Nasal cavity respiratory epithelium epithelial cell of viscerocranial mucosa (primary cell): ENCODE results near the gene TK2. TPM values are rescaled to one million over a fixed set of nuclear protein-coding genes. Genes with fewer than 3 reads are reported as not detected.

Source experiments
- total RNA-seq: library from RNA; depleted of rRNA; stranded (reverse); fragments of >200 nt; gene quantifications from 2 replicates; pipeline ENCODE4 v1.2.3, GENCODE V29; 2014

TK2 gene
- 16.4 and 36.4 TPM in 2 replicates for total RNA-seq

DNA sequence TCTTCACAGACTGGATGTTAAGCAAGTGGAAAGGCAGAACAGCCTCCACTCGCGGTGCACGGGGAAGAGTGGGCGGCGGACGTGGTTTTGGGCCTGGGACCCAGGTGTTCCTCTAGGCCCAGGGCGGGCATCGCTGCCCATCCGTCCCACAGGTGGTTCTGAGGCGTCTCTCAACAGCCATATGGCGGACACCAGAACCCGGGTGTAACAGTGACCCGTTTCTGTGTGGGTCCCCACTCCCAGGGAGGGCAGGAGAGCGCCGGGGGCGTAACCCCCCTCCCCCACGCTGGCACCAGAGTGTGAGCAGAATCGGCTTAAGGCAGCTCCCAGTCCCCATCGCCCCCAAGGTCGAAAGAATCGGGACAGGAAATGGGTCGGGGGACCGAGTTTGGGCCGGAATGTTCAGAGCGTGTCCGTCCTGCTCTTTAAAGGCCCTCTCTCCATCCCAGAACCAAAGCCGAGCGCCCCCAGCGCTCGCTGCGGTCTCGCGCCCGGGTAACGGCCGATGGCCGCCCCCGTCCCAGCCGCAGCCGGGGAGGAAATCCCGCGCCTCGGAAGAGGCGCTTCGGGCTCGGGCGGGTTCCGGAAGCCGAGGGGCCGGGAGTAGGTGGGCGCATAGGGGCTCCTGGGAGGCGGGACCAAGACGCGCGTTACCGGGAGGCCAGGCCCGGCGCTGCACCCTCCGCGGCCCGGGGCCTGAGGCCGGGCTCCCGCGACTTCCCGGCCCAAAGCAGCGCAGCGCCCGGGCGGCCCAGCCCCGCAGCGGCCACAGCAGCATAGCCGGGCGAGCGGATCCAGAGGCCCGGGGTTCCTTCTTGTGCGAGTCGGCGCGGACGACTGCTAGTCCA is at the start of gene TK2:
Gene TK2, minus strand, starts transcription at position 839 of the 848 bp plus-strand sequence. Its CDS starts 61 bp downstream, at position 778.

DNA sequence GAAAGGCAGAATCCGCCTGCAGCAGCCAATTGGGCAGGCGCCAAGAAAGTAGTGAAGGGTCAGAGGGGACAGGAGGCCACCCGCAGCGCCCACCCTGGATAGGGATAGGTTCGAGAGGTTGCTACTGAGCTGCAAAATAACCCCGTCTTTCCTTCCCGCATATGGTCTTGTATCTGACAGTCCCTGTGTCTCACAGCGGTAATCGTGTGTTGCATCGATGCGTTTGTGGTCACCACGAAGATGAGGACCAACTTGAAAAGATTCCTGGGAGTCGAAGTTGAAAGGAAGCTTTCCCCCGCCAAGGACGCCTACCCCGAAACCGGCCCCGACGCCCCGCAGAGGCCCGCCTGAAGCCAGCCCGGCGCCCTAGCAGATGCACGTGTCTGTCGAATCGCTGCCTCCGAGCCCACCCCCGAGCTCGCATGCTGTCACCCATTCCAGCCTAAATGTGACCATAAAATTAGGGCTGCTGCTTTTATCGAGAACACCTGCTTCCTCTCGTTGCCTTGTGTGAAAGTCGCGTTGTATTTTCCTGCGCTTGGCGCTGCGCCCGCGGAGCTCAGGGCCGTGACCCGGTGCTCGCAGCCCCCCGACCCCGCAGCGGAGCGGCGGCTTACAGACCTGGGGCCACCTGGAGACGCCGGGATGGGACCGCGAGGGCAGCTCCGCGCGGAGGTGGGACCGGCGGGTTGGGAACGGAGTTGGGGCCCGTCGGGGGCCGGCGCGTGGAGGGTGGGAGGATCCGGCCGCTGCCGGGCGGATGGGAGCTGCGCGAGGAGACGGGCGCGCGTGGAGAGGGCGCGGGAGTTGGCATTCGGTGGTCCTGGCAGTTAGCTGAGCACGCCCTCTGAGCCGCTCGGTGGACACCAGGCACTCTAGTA is 29.0 kb upstream of the TK2 start, which contains the start of gene CMTM2:
Gene CMTM2, plus strand, starts transcription at position 813 of the 881 bp plus-strand sequence. CDS start 145 bp downstream, outside the sequence.

DNA sequence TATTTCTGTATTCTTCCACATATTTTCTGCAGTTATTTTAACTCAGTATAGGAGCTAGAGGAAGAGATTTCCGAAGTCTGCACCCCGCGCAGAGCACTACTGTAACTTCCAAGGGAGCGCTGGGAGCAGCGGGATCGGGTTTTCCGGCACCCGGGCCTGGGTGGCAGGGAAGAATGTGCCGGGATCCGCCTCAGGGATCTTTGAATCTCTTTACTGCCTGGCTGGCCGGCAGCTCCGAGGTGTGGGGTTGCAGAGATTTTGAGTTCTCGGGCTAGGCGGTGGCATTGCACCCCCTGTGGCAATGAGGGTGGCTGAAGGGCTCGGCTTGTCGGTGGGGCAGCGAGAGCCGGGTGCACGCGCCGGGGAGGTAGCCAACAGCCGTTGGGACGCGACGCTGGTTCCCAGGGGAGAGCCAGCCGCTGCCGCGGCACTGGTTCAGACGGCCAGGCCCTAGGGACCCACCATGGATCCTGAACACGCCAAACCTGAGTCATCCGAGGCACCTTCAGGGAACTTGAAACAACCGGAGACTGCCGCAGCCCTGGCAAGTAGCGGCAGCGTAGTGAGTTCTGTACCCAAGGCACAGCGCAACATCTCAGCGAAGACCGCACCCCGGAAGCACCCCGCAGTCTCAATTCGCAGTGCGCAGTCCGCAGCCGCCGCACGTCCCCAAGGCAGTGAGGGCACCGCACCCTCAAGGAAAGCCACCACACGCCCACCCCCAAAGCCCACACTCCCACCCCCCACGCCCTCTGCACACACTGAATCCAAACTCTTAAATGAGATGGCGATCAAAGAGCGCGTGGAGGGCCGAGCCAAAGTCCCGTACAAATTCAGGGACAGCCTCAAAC is 16.4 kb upstream of the TK2 start, which contains the start of gene CMTM1:
Gene CMTM1, plus strand, starts transcription at position 389 of the 851 bp plus-strand sequence. Its CDS starts 75 bp downstream, at position 464.

DNA sequence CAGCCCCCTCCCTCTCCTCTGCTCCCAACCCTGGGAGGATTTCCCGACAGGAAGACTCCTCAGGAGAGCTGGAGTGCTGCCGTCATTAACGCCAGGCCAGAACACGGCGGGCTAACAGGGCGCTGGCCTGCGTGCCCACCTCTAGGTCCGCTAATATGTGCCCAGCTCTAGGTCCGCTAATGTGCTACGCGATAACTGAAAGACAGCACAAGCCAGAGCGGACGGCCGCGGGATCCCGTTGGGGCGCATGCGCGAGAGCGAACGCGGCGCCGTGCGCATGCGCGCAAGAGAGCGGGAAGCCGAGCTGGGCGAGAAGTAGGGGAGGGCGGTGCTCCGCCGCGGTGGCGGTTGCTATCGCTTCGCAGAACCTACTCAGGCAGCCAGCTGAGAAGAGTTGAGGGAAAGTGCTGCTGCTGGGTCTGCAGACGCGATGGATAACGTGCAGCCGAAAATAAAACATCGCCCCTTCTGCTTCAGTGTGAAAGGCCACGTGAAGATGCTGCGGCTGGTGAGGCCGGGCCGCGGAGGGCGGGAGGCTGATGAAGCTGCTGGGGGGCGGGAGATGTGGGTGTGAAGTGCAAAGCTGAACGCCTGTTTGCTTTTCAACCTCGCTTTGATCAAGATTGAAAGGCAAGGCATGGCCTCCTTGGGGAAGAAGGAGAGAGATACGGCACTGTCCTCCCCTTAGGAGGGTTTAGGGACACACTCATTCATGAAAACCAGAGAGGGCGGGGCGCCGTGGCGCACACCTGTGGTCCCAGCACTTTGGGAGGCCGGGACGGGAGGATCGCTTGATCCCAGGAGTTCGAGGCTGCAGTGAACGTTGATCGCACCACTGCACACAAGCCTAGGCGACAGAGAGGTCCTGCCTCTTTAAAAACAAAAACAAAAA is 2.6 kb upstream of the TK2 start, which contains the start of gene CKLF:
Gene CKLF, plus strand, starts transcription at position 291 of the 892 bp plus-strand sequence. Its CDS starts 140 bp downstream, at position 431.

Other genes starting within 250 kb of the TK2 start
- under 0.01 TPM in 2 replicates for gene CDH5, start 183.4 kb downstream of the TK2 start, total RNA-seq
- under 0.01 and 0.78 TPM in 2 replicates for gene BEAN1, start 122.8 kb downstream of the TK2 start, total RNA-seq
- gene CKLF, start 2.5 kb upstream of the TK2 start, total RNA-seq = 22.4 and 23.6 TPM in 2 replicates
- 0.34 and 0.93 TPM in 2 replicates for gene CMTM1, start 16.3 kb upstream of the TK2 start, total RNA-seq
- not detected in 2 replicates for gene CMTM2, start 29.3 kb upstream of the TK2 start, total RNA-seq
- 1.4 and 9.4 TPM in 2 replicates for gene CMTM3, start 54.6 kb upstream of the TK2 start, total RNA-seq
- gene CMTM4, start 146.6 kb upstream of the TK2 start, total RNA-seq = 86.5 and 91.1 TPM in 2 replicates
- 94.0 and 102 TPM in 2 replicates for gene DYNC1LI2, start 201.5 kb upstream of the TK2 start, total RNA-seq